PC-3 (cell line): ENCODE data around the gene IPMK. TPM values are rescaled to one million over a fixed set of nuclear protein-coding genes. Genes with fewer than 3 reads are reported as not detected.

Source experiments
- ATAC-seq: fragments of 200-7000 bp; cut with Tn5 transposase; 2 replicates; pipeline ENCODE4 v1.9.1; 2020; ENCODE audit warnings: mild to moderate bottlenecking, moderate library complexity
- BruUV-seq: library from RNA; stranded (reverse); fragments of 400-500 nt; replicated peaks from 2 replicates; lab custom pipeline; 2021; lab: Mats Ljungman, UMichigan
- CTCF ChIA-PET: fragments of 300-600 bp; sonication (Branson Sonifier 250); formaldehyde crosslinking; loops from one replicate; lab custom pipeline; 2022; ENCODE audit warnings: antibody characterized with exemption; lab: Charles Lee
- POLR2A ChIA-PET: fragments of 300-600 bp; sonication (Branson Sonifier 250); formaldehyde crosslinking; loops from one replicate; lab custom pipeline; 2022; ENCODE audit warnings: antibody characterized with exemption; ENCODE audit not compliant: unreplicated experiment; lab: Charles Lee
- DNase-seq: peaks from one replicate; pipeline ENCODE4 v3.0.0-alpha.2; 2015
- H2AFZ ChIP-seq: fragments of 300-600 bp; sonication (generic); 2 replicates; pipeline ENCODE4 v1.6.0; 2016; ENCODE audit warnings: antibody characterized with exemption, low read length
- H3F3A ChIP-seq: fragments of 300-600 bp; sonication (generic); one replicate; pipeline ENCODE4 v1.6.0; 2017; ENCODE audit warnings: antibody characterized with exemption, low read length, control low read depth, mild to moderate bottlenecking; ENCODE audit not compliant: unreplicated experiment
- H3K27ac ChIP-seq: fragments of 300-600 bp; sonication (generic); 2 replicates; pipeline ENCODE4 v1.5.1; 2016; ENCODE audit warnings: mild to moderate bottlenecking, low read length
- H3K27me3 ChIP-seq: fragments of 300-600 bp; sonication (generic); 2 replicates; pipeline ENCODE4 v1.6.1; 2016; ENCODE audit warnings: low read length, mixed read lengths
- H3K36me3 ChIP-seq: fragments of 300-600 bp; sonication (generic); 2 replicates; pipeline ENCODE4 v1.6.1; 2016; ENCODE audit warnings: low read depth, mixed run types, low read length, mixed read lengths
- H3K4me1 ChIP-seq: fragments of 300-600 bp; sonication (generic); 2 replicates; pipeline ENCODE4 v1.5.1; 2016; ENCODE audit warnings: low read length; ENCODE audit not compliant: insufficient read depth
- H3K4me2 ChIP-seq: fragments of 300-600 bp; sonication (generic); 2 replicates; pipeline ENCODE4 v1.6.0; 2016; ENCODE audit warnings: low read length
- H3K4me3 ChIP-seq: fragments of 300-600 bp; sonication (generic); 2 replicates; pipeline ENCODE4 v1.5.1; 2016; ENCODE audit warnings: mild to moderate bottlenecking, low read length, mixed read lengths
- H3K79me2 ChIP-seq: fragments of 300-600 bp; sonication (generic); 2 replicates; pipeline ENCODE4 v1.6.1; 2017; ENCODE audit warnings: low read length, mixed read lengths
- H3K9ac ChIP-seq: fragments of 300-600 bp; sonication (generic); 2 replicates; pipeline ENCODE4 v1.6.0; 2016; ENCODE audit warnings: mild to moderate bottlenecking, low read length
- H3K9me2 ChIP-seq: fragments of 300-600 bp; sonication (generic); replicated peaks from 2 replicates; pipeline ENCODE4 v1.6.1; 2016; ENCODE audit warnings: mixed run types, low read length, mixed read lengths
- H3K9me3 ChIP-seq: fragments of 300-600 bp; sonication (generic); 2 replicates; pipeline ENCODE4 v1.6.1; 2016; ENCODE audit warnings: low read length, mixed read lengths
- H4K20me1 ChIP-seq: fragments of 300-600 bp; sonication (generic); 2 replicates; pipeline ENCODE4 v1.6.1; 2016; ENCODE audit warnings: low read length, mixed read lengths
- EZH2 ChIP-seq: fragments of 300-600 bp; sonication (generic); IDR thresholded peaks from one replicate; pipeline ENCODE4 v1.6.1; 2017; ENCODE audit warnings: antibody characterized with exemption, mild to moderate bottlenecking, low read length; ENCODE audit not compliant: unreplicated experiment
- EZH2phosphoT487 ChIP-seq: fragments of 300-600 bp; sonication (generic); IDR thresholded peaks from 2 replicates; pipeline ENCODE4 v1.6.1; 2018; ENCODE audit warnings: mild to moderate bottlenecking, antibody characterized with exemption, low read length, borderline replicate concordance
- intact Hi-C: fragments of 100-400 bp; cut with micrococcal nuclease; formaldehyde crosslinking; loops from 2 replicates; pipeline ENCODE4 v1.9.0; 2023
- total RNA-seq: library from RNA; depleted of rRNA; stranded (reverse); fragments of >200 nt; gene quantifications from 2 replicates; pipeline ENCODE4 v1.2.3, GENCODE V29; 2014
- TF ChIP-seq, protein P1 (sequence below): fragments of 300-600 bp; sonication (generic); conservative IDR thresholded peaks from 2 replicates; pipeline ENCODE4 v1.5.1; 2017; ENCODE audit warnings: antibody characterized with exemption, low read depth, mild to moderate bottlenecking, low read length

The IPMK gene
- total RNA-seq, 1 experiment from 2014 or later, result 7.1 TPM

DNA sequence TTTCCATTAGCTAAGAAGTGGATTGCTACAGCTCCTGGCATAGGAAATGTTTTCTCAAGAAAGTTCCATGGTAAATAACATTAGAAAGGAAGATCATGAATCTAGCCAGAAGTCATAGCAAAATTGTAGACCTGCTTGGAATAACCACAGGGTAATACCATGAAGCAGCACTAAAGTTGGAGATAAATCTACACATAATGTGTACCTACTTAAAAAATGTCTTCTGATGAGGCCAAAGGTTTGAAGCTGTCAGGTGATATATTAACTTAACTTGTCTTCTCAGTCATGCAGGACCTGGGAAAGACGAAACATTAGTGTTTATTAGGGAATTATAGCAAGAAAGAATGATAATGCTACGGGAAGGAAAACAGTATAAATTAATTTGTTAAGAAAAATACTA, 7.6 kb upstream of the IPMK start:
- no peaks in the 10 kb centered on the region for H3F3A ChIP-seq
- H3K36me3 ChIP-seq, result peaks cover 29% of the 10 kb centered on the region
- H2AFZ ChIP-seq, result no peak overlapping the region
- intact Hi-C loops, result no loop called here
- DNase-seq, result no peak
- no peaks in the 10 kb centered on the region for H3K9me3 ChIP-seq
- CTCF ChIA-PET, result interaction anchor here (0.6 kb wide), 1 partner anchor 98 kb away, joined by 3 read pairs; no protein-coding TSS in a partner anchor
- BruUV-seq, result no TSS peak
- H4K20me1 ChIP-seq, result peaks cover 35% of the 10 kb centered on the region
- peaks cover 63% of the 10 kb centered on the region for H3K79me2 ChIP-seq
- H3K27me3 ChIP-seq, result no peaks in the 10 kb centered on the region
- no peak overlapping the region for H3K4me3 ChIP-seq
- peaks cover 24% of the 10 kb centered on the region for H3K4me1 ChIP-seq
- POLR2A ChIA-PET, result no interaction called here
- ATAC-seq, result no peak
- H3K9ac ChIP-seq, result no peak overlapping the region
- no peaks in the 10 kb centered on the region for H3K9me2 ChIP-seq
- no peak overlapping the region for H3K27ac ChIP-seq
- TF ChIP-seq EZH2phosphoT487 (no peak), EZH2 (no peak)
- TF ChIP-seq, protein P1, sequence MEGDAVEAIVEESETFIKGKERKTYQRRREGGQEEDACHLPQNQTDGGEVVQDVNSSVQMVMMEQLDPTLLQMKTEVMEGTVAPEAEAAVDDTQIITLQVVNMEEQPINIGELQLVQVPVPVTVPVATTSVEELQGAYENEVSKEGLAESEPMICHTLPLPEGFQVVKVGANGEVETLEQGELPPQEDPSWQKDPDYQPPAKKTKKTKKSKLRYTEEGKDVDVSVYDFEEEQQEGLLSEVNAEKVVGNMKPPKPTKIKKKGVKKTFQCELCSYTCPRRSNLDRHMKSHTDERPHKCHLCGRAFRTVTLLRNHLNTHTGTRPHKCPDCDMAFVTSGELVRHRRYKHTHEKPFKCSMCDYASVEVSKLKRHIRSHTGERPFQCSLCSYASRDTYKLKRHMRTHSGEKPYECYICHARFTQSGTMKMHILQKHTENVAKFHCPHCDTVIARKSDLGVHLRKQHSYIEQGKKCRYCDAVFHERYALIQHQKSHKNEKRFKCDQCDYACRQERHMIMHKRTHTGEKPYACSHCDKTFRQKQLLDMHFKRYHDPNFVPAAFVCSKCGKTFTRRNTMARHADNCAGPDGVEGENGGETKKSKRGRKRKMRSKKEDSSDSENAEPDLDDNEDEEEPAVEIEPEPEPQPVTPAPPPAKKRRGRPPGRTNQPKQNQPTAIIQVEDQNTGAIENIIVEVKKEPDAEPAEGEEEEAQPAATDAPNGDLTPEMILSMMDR, result no peak
- no peak overlapping the region for H3K4me2 ChIP-seq

DNA sequence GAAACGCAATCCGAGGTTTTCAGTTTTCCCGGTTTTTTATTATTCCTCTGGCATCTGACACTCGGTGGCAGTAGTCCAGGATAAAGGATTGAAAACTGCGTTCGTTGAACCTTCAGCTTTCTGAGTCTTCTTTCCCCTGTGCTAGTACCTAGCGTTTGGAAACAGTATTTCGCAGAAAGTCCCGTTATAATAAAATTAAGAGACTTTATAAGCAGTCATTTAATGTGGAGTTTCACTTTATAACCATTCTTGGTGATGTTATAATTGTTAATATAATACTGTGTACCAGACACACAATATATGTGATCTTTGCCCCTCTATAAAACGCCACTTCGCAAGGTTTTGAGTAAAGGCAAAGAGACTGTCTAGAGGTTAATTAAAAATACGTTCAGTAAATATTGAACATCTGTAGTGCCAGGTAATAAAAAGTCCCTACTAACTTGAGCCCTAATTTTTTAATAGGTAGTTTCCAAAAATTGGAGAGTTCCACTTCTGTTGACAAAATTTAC, 2.1 kb upstream of the IPMK start:
- H3K9me2 ChIP-seq, result no peaks in the 10 kb centered on the region
- peak overlapping the region; percentile 92 for H3K27ac ChIP-seq
- POLR2A ChIA-PET, result no interaction called here
- H2AFZ ChIP-seq, result peak overlapping the region; percentile 95
- ATAC-seq, result no peak
- BruUV-seq, result TSS peak; percentile 63
- peak overlapping the region; percentile 95 for H3K4me2 ChIP-seq
- H3K27me3 ChIP-seq, result no peaks in the 10 kb centered on the region
- peak overlapping the region; percentile 89 for H3K4me3 ChIP-seq
- peaks cover 28% of the 10 kb centered on the region for H3K4me1 ChIP-seq
- intact Hi-C loops, result loop anchor here (1.0 to 2.0 kb wide), 3 partner anchors 21 to 115 kb away; partner anchors contain the start of genes TFAM and UBE2D1
- peak overlapping the region; percentile 90 for H3K9ac ChIP-seq
- H3K9me3 ChIP-seq, result no peaks in the 10 kb centered on the region
- H3F3A ChIP-seq, result no peaks in the 10 kb centered on the region
- H4K20me1 ChIP-seq, result peaks cover 31% of the 10 kb centered on the region
- peaks cover 80% of the 10 kb centered on the region for H3K79me2 ChIP-seq
- DNase-seq, result no peak
- no peaks in the 10 kb centered on the region for H3K36me3 ChIP-seq
- CTCF ChIA-PET, result interaction anchor here (0.6 kb wide), 1 partner anchor 648 kb away, joined by 3 read pairs; no protein-coding TSS in a partner anchor
- TF ChIP-seq, protein P1, result no peak
- TF ChIP-seq EZH2 (no peak), EZH2phosphoT487 (no peak)
